Limb (tissue), 2 donors: ENCODE results near the gene PIP5K1B.
"Not testable (repeated sequence)": the region's sequence is repeated elsewhere in the genome, so short reads cannot be mapped to it uniquely, and the experiment has no call there.

ENCODE experiments used
- DNase-seq, 2 donors: peaks; one replicate each; pipeline ENCODE4 v3.0.0-alpha.2; 2016; ENCODE audit errors: extremely low spot score in 2 of 2

PIP5K1B gene, protein sequence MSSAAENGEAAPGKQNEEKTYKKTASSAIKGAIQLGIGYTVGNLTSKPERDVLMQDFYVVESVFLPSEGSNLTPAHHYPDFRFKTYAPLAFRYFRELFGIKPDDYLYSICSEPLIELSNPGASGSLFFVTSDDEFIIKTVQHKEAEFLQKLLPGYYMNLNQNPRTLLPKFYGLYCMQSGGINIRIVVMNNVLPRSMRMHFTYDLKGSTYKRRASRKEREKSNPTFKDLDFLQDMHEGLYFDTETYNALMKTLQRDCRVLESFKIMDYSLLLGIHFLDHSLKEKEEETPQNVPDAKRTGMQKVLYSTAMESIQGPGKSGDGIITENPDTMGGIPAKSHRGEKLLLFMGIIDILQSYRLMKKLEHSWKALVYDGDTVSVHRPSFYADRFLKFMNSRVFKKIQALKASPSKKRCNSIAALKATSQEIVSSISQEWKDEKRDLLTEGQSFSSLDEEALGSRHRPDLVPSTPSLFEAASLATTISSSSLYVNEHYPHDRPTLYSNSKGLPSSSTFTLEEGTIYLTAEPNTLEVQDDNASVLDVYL

DNA sequence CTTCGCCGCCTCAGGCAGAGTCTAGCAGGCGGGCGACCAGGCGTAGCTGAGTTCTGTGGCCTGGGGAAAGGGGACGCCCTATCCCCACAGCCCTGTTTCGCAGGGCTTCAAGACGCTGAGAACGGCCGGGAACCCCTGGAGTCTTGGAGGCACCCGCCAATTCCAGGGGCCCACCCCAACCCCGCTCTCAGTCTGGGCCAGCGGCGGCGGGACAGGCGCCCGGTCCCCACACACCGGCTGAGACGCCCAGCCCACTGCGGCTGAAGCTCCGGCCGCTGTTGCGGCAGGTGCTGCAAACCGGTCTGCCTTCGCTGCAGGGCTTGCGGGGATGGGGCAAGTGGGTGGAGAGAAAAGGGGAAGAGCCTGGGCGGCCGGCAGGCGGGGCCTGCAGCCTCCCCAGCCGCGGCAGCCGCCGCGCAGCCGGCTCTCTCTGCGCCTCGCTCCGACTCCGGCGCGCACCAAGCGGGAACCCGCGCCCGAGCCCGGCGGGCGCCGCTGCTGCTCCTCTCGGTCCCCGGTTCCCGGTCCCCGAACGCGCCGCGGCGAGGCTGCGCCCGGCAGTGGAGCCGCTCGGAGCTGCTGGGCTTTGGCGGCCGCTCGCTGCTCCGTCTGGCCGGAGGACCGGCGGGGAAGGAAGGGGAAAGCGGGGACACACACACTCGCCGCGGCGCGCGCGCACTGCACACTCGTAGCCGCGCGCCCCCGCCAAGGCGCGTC is at the start of gene PIP5K1B:
TSS of gene PIP5K1B (plus strand) at position 427 of the 717 bp plus-strand sequence. CDS start 117,375 bp downstream, outside the sequence.
- DNase-seq: peak; percentile 59 to 81

GRCh38 chr9:68664036-68664435 is 41.0 kb upstream of the PIP5K1B start:
- DNase-seq: no peak

- DNase-seq: no peak
These were observed 36.9 kb upstream of the PIP5K1B start for GRCh38 chr9:68668127-68668526.

GRCh38 chr9:68669218-68669617 is 35.8 kb upstream of the PIP5K1B start:
- peak in 1 of 2 donors; percentile 1 for DNase-seq

- no peak for DNase-seq
These were observed 32.8 kb upstream of the PIP5K1B start for GRCh38 chr9:68672215-68672614.

DNA sequence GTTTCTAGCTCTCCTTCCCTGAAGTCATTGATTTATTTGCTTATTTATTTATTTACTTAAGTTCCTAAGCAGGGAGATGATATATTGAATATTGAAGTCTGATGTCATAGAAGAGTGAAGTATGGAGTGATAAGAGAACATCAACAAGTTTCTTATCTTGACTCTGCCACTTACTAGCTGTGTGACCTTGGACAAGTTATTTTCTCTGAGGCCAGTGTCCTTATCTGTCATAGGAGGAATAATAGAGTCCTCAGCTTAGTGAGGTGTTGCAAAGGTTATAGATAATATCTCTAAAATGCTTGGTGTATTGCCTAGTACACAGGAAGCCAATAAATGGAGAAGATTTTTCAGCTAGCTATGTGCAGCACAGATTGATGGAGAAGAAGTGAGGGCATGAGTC is 32.4 kb upstream of the PIP5K1B start:
- no peak for DNase-seq

DNA sequence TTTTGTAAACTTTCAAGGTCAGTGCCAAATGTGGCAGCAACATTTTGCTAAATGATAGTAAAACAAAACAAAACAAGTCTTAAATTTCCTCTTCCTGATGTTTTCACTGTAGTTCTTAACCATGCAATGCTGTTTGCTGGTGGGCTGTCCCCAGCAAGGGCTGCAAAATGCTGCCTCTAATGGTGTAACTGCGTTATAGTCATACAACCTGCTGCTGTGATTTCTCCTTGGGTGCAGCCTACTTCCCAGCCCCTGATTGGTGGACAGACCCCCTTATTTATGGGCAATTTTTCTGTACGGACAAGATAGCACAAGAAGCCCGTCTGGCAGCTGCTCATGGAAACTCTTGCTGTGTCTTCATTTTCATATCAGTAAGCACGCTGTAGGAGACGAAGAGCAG is 26.6 kb upstream of the PIP5K1B start:
- DNase-seq: no peak

GRCh38 chr9:68683433-68683832 is 21.6 kb upstream of the PIP5K1B start:
- DNase-seq: no peak

GRCh38 chr9:68685213-68685612 is 19.8 kb upstream of the PIP5K1B start:
- no peak for DNase-seq

DNA sequence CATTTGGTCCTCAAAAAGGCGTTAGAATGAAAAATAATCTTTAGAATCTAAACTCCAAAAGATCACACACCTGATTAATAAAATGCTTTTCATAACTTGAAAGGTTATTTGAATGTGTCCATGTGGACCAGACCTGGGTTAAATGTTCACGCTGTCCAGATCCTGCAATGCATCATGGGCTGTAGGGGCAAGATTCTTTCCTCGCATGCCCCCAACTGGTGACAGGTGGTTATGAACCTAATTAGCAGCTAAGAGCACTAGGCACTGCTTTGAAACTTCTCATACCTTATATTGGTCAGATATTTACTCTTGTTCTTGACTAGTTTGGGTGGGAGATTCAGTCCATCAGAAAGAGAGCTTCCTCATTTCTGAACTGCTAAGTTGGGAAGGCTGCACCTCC is 19.3 kb upstream of the PIP5K1B start:
- no peak for DNase-seq

GRCh38 chr9:68690088-68690487 is 15.0 kb upstream of the PIP5K1B start:
- DNase-seq: no peak

GRCh38 chr9:68692519-68692918 is 12.5 kb upstream of the PIP5K1B start:
- DNase-seq: no peak

DNA sequence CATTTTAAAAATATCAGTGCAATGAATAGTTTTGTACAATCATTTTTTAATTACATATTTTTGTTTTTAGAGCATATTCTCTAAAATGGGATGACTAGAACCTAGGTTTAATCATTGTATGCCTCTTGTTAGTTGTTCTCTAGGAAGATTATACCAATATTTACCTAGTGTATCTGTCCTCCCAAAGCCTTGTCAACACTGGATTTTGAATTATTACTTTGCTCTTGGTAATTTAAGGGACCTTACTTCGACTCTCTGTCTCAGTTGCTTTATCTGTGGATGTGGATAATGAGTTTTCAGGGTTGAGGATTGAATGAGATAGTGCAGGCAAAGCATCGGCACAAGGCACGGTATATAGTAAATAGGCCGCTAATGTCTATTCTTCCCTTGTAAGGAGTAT is 10.9 kb upstream of the PIP5K1B start:
- no peak for DNase-seq

- no peak for DNase-seq
These were observed 7.2 kb upstream of the PIP5K1B start for GRCh38 chr9:68697851-68698250.

- DNase-seq: no peak
These were observed 6.0 kb upstream of the PIP5K1B start for GRCh38 chr9:68698943-68699509.

DNA sequence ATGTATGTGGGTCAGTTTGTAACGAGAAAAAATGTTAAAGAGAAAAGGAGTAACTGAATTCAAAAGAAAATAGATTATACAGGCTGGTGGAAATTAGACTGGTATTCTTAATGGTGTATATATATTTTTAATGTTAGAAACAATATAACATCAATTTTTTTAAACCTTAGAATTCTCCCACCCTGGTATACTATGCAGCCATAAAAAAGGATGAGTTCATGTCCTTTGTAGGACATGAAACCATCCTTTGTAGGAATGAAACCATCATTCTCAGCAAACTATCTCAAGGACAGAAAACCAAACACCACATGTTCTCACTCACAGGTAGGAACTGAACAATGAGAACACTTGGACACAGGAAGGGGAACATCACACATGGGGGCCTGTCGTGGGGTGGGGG is 5.4 kb upstream of the PIP5K1B start:
- not testable (repeated sequence) for DNase-seq

DNA sequence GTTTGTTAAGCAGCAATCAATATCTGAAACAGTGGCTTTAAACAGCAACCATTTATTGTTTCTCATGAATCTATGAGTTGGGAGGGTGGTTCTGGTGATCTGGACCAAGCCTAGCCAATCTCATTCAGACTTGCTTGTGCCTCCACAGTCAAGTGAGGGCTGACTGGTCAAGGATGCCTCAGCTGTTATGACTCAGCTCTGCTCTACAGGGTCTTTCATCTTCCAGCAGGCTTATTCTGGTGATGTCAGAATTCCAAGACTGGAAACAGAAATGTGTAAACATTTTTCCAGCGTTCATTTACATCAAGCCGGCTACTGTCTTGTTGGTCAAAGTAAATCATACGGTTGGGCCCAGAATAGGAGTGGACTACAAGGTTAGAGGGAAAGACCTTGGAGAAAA is 2.5 kb upstream of the PIP5K1B start:
- DNase-seq: no peak

DNA sequence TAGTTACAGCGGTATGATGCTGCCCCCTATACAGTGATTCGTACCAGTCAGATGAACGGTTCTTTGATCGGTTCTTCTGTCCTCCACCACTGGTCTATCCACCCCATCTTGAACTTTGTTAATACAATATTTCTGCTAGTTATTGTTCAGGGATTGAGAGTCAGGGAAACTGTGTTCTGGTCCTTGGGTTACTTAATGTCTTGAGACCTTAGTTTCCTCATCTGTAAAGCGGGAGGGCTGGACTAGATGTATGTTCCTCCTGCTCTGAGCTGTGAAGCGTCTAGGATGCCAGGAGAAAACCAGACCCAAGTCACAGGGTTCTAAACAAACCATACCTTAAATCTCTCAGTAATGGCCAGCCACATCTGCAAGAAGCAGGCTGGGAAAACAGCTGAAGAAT is 1.4 kb upstream of the PIP5K1B start:
- no peak for DNase-seq

DNA sequence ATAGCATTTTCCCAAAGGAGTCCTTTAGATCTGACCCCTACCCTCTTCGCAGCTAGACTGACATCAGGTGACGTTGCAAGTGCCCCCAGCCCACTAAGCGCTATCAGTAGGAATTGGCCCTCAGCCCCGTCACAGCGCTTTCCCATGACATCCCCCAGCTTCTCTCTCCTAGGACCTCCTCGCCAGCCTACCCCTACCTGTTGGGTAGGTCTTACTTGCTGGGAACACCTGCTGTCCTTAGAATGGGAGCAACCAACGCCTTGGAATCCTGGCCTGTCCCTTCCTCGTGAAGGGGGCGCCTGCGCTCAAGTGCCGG is 584 bp upstream of the PIP5K1B start:
- DNase-seq: no peak

DNA sequence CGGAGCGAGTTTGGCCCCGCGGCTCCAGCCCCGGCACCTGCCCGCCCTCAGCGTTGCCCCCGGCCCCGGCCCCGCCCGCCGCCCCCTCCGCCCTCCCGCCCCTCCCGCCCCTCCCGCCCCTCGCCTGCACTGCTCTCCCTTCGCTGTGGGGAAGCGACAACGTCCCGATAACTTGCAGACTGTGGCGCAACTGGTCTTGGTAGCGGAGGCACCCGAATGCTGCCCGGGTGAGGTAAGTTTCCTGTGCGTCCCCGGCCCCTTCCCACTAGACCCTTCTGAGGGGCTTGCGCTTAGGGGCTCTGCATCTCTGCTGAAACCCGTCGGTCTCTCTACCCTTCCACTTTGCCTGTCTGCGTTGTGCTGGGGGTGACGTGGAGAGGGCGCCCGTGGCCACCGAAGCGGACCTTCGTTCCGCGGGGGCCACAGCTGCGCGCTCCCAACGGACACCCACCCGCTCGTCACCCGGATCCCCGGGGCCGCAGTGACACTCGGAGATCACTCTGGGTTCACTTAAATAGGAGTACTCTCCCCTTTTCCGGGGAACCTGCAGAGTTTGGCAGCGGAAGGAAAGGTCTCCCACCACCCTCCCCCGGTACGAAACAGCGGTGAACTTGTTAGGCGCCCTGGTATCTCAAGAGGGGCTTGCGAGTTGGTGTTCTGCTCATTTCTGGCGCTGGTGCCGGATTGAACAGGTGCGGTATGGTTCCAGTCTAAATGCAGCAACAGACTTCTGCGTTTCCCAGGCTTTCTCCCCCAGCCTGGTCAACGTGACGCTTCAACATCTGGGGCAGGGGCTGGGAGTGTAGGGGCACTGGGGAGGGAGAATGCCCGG is 707 bp downstream of the PIP5K1B start:
- peak in 1 of 2 donors; percentile 39 for DNase-seq

- no peak for DNase-seq
These were observed 1.5 kb downstream of the PIP5K1B start for GRCh38 chr9:68706363-68707201.
